Spleen (tissue), 11 donors: ENCODE measurements around the gene TSPAN15. TPM values are rescaled to one million over a fixed set of nuclear protein-coding genes. Genes with fewer than 3 reads are reported as not detected.
"Not testable (repeated sequence)": the region's sequence is repeated elsewhere in the genome, so short reads cannot be mapped to it uniquely, and the experiment has no call there.

Experiments
- DNase-seq: peaks from one replicate; pipeline ENCODE4 v3.0.0-alpha.2; 2020
- H3K27ac ChIP-seq, 8 donors: fragments of 200-600 bp; sonication (generic) in 7 of 8; 1 replicate in 4 of 8; 2 replicates in 4 of 8; pipeline versions ENCODE4 v1.5.0 to v1.8.0; 2016 to 2021; ENCODE audit warnings: inconsistent platforms in 4 of 8, mild to moderate bottlenecking in 4 of 8, moderate library complexity in 1 of 8
- H3K27me3 ChIP-seq, 7 donors: fragments of 200-600 bp; sonication (generic) in 6 of 7; replicated peaks in 1 of 7; 1 replicate in 4 of 7; 2 replicates in 3 of 7; pipeline versions ENCODE4 v1.5.0 to v1.8.0; 2016 to 2021; ENCODE audit warnings: inconsistent platforms in 3 of 7, mild to moderate bottlenecking in 1 of 7
- H3K36me3 ChIP-seq, 6 donors: fragments of 200-600 bp; sonication (generic) in 5 of 6; 1 replicate in 4 of 6; 2 replicates in 2 of 6; pipeline versions ENCODE4 v1.5.0 to v1.8.0; 2016 to 2021; ENCODE audit warnings: inconsistent platforms in 2 of 6
- H3K4me1 ChIP-seq, 6 donors: fragments of 200-600 bp; sonication (generic) in 5 of 6; 1 replicate in 3 of 6; 2 replicates in 3 of 6; pipeline versions ENCODE4 v1.5.0 to v1.8.0; 2016 to 2021; ENCODE audit warnings: inconsistent platforms in 3 of 6
- H3K4me3 ChIP-seq, 8 donors: fragments of 200-600 bp; sonication (generic) in 7 of 8; 1 replicate in 4 of 8; 2 replicates in 4 of 8; pipeline versions ENCODE4 v1.5.0 to v1.8.0; 2016 to 2021; ENCODE audit warnings: inconsistent platforms in 4 of 8, mild to moderate bottlenecking in 4 of 8, moderate library complexity in 2 of 8
- H3K9me3 ChIP-seq, 8 donors: fragments of 200-600 bp; sonication (generic) in 7 of 8; 1 replicate in 4 of 8; 2 replicates in 4 of 8; pipeline versions ENCODE4 v1.5.0 to v1.8.0; 2016 to 2021; ENCODE audit warnings: inconsistent platforms in 4 of 8
- CTCF ChIP-seq, 11 experiments: fragments of 200-600 bp in 7 of 11; fragments of 450-650 bp in 4 of 11; sonication (generic) in 4 of 11; IDR thresholded peaks in 8 of 11; conservative IDR thresholded peaks in 3 of 11; 1 replicate in 7 of 11; 2 replicates in 4 of 11; pipeline versions ENCODE4 v1.4.0 to v1.8.0; 2016 to 2021; ENCODE audit warnings: antibody characterized with exemption in 11 of 11, inconsistent platforms in 4 of 11, mild to moderate bottlenecking in 1 of 11
- POLR2A ChIP-seq, 3 donors: fragments of 450-650 bp; IDR thresholded peaks; one replicate each; pipeline ENCODE4 v1.5.1; 2017; ENCODE audit warnings: antibody characterized with exemption in 3 of 3, mild to moderate bottlenecking in 1 of 3
- POLR2AphosphoS5 ChIP-seq, 3 donors: sonication (generic); formaldehyde crosslinking; IDR thresholded peaks; one replicate each; pipeline ENCODE4 v1.5.1; 2017; ENCODE audit warnings: antibody characterized with exemption in 3 of 3
- WGBS, 5 donors: extraction: QIAGEN DNeasy Blood & Tissue Kit in 3 of 5; methylation state at CpG; one replicate each; pipeline versions ENCODE4 v1.1.5 to v1.1.7; 2013 to 2018; 5-methylcytosine and 5-hydroxymethylcytosine counted together
- intact Hi-C: fragments of 100-400 bp; cut with DNase I; formaldehyde crosslinking; loops from one replicate; pipeline ENCODE4 v1.15.0; 2023; ENCODE audit warnings: low total_unique reads
- polyA plus RNA-seq, 3 donors: library from polyadenylated mRNA; stranded (reverse); fragments of 200-250 nt; gene quantifications; one replicate each; pipeline ENCODE4 v1.2.1, GENCODE V29; 2013
- total RNA-seq, 7 donors: library from RNA; depleted of rRNA in 3 of 7; stranded (reverse); fragments of >200 nt in 3 of 7; fragmentation: NEBNext Ultra II Directional in 4 of 7; extraction: Animal tissue kit (Norgen Biotek cat#: 25700) in 4 of 7; gene quantifications; one replicate each; pipeline versions ENCODE4 v1.1.0 to v1.2.1, GENCODE V29; 2016 to 2021
- donor health status: healthy with polysubstance abuse.
- donor health status: DM: no; HTN: no; CAD: no; lungs with moderate emphysema.
- donor health status: DM: no; HTN: no; CAD: no.
- donor health status: Bipolar disorder and iron deficiency.
- donor health status: healthy.
- donor health status: DM: no; HTN: no; CAD: no.
- donor health status: DM: yes; HTN: yes; CAD: no.

TSPAN15 gene
- total and polyA plus RNA-seq, 10 donors = 13.5 to 68.4 (median 41.3) TPM

GRCh38 chr10:69445041-69445440, 6.2 kb upstream of the TSPAN15 start:
- no peak for DNase-seq
- H3K4me1 ChIP-seq = peaks cover 2 to 16% (median 9%) of the 10 kb centered on the region in 6 donors
- TF ChIP-seq CTCF (IDR thresholded peaks at IDR 0.05 in 8 of 11, conservative IDR thresholded peaks at IDR 0.05 in 3 of 11) (no peak), POLR2AphosphoS5 (IDR thresholded peaks at IDR 0.05) (no peak), POLR2A (IDR thresholded peaks at IDR 0.05) (no peak)
- H3K27me3 ChIP-seq = no peaks in the 10 kb centered on the region
- H3K27ac ChIP-seq = no peak overlapping the region
- H3K9me3 ChIP-seq = no peaks in the 10 kb centered on the region
- WGBS, 5 donors = 62 to 77% (median 75%) methylated on average over 4 of the region's 4 CpGs
- intact Hi-C loops = no loop called here
- no peak overlapping the region for H3K4me3 ChIP-seq
- no peaks in the 10 kb centered on the region for H3K36me3 ChIP-seq

GRCh38 chr10:69446229-69446628, 5.0 kb upstream of the TSPAN15 start:
- H3K27me3 ChIP-seq = peaks cover 0 to 5% (median 0%) of the 10 kb centered on the region in 7 donors
- intact Hi-C loops = no loop called here
- H3K4me1 ChIP-seq = peaks cover 13 to 28% (median 21%) of the 10 kb centered on the region in 6 donors
- TF ChIP-seq POLR2AphosphoS5 (IDR thresholded peaks at IDR 0.05) = no peak
- no peak overlapping the region for H3K4me3 ChIP-seq
- H3K27ac ChIP-seq = no peak overlapping the region
- no peak for DNase-seq
- no peaks in the 10 kb centered on the region for H3K36me3 ChIP-seq
- no peaks in the 10 kb centered on the region for H3K9me3 ChIP-seq

GRCh38 chr10:69446650-69447151, 4.6 kb upstream of the TSPAN15 start:
- 39 to 64% (median 40%) methylated on average over 3 of the region's 3 CpGs for WGBS, 5 donors
- intact Hi-C loops = no loop called here
- H3K9me3 ChIP-seq = no peaks in the 10 kb centered on the region
- H3K4me1 ChIP-seq = peaks cover 14 to 33% (median 25%) of the 10 kb centered on the region in 6 donors
- peak overlapping the region in 1 of 8 donors; percentile 0 for H3K27ac ChIP-seq
- TF ChIP-seq CTCF (IDR thresholded peaks at IDR 0.05 in 8 of 11, conservative IDR thresholded peaks at IDR 0.05 in 3 of 11) (no peak), POLR2AphosphoS5 (IDR thresholded peaks at IDR 0.05) (no peak), POLR2A (IDR thresholded peaks at IDR 0.05) (no peak)
- DNase-seq = no peak
- H3K27me3 ChIP-seq = peaks cover 0 to 10% (median 3%) of the 10 kb centered on the region in 7 donors
- no peak overlapping the region for H3K4me3 ChIP-seq
- no peaks in the 10 kb centered on the region for H3K36me3 ChIP-seq

GRCh38 chr10:69449841-69450240, 1.4 kb upstream of the TSPAN15 start:
- TF ChIP-seq POLR2AphosphoS5 (IDR thresholded peaks at IDR 0.05) (peak in 1 of 3 donors; percentile 17), CTCF (IDR thresholded peaks at IDR 0.05 in 8 of 11, conservative IDR thresholded peaks at IDR 0.05 in 3 of 11) (peak; percentile 12 to 75 (median 67)), POLR2A (IDR thresholded peaks at IDR 0.05) (no peak)
- peaks cover 0 to 26% (median 6%) of the 10 kb centered on the region in 7 donors for H3K27me3 ChIP-seq
- no peak overlapping the region for H3K4me3 ChIP-seq
- H3K27ac ChIP-seq = peak overlapping the region; percentile 35 to 85 (median 70)
- H3K9me3 ChIP-seq = no peaks in the 10 kb centered on the region
- H3K4me1 ChIP-seq = peaks cover 23 to 64% (median 50%) of the 10 kb centered on the region in 6 donors
- WGBS, 5 donors = 0 to 16% (median 10%) methylated on average over 1 of the region's 1 CpG
- peak; percentile 72 for DNase-seq
- intact Hi-C loops = no loop called here
- no peaks in the 10 kb centered on the region for H3K36me3 ChIP-seq

GRCh38 chr10:69450395-69450794, 870 bp upstream of the TSPAN15 start:
- H3K9me3 ChIP-seq, intact Hi-C loops, H3K36me3 ChIP-seq: not testable (repeated sequence)
- DNase-seq = peak; percentile 66
- peak overlapping the region; percentile 35 to 85 (median 70) for H3K27ac ChIP-seq
- peak overlapping the region in 1 of 8 donors; percentile 80 for H3K4me3 ChIP-seq
- H3K27me3 ChIP-seq = peaks cover 0 to 26% (median 6%) of the 10 kb centered on the region in 7 donors
- 69 to 85% (median 82%) methylated on average over 16 of the region's 16 CpGs for WGBS, 5 donors
- H3K4me1 ChIP-seq = peaks cover 23 to 70% (median 53%) of the 10 kb centered on the region in 6 donors
